NCI-H2196 (cell line): ENCODE results near the gene ADCY5.

ENCODE experiments used
- DNase-seq: peaks from one replicate; lab custom pipeline; 2025; ENCODE audit not compliant: unreplicated experiment; lab: John Stamatoyannopoulos, UW

ADCY5 gene

DNA sequence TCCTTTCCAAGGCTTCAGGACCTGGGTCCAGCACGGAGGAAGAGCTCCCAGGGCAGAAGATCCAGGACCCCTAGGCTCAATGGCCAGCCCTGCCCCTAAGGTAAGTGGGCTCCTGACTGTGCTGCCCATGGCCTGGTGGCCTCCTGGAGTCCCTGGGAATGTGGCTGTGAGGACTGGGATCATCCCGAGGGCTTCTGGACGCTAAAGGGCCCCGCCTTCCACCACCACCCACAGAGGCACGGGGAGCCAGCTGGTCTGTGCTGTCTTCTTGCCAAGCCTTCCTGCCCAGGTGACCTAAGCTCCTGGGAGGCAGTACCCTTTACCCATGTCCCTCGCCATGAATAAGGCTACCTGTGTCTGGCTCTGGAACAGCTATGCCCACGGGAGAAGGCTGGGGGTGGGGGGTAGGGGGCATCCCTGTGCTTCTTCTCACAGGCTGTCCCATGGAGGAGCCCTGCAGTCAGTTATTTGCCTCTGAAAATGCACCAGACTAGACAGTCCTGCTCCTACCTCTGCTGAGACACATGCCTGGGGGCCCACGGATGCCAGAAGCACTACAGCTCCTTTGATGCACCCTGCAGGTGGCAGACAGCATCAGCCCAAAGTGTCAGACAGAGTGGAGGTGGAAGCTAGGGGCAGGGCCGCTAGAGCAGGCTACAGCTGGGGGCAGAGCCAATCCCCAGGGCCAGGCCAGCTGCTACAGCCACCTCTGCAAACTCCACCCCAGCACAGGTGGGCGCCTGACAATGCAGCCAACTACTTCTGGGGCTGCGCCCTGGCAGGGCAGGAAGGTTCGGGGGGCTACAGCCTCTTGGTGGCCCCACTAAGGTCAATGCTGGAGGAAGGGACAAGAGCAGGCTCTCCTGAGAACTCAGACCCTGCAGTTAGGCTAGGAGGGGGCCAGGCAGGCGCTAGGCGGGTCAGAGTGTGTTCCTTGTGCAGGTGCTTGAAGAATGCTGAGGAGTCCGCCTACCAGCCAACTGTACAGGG is 156.3 kb downstream of the ADCY5 start:
- no peak for DNase-seq

GRCh38 chr3:123291404-123291803 is 157.5 kb downstream of the ADCY5 start:
- DNase-seq: no peak

- no peak for DNase-seq
These were observed 157.9 kb downstream of the ADCY5 start for GRCh38 chr3:123290962-123291361.

DNA sequence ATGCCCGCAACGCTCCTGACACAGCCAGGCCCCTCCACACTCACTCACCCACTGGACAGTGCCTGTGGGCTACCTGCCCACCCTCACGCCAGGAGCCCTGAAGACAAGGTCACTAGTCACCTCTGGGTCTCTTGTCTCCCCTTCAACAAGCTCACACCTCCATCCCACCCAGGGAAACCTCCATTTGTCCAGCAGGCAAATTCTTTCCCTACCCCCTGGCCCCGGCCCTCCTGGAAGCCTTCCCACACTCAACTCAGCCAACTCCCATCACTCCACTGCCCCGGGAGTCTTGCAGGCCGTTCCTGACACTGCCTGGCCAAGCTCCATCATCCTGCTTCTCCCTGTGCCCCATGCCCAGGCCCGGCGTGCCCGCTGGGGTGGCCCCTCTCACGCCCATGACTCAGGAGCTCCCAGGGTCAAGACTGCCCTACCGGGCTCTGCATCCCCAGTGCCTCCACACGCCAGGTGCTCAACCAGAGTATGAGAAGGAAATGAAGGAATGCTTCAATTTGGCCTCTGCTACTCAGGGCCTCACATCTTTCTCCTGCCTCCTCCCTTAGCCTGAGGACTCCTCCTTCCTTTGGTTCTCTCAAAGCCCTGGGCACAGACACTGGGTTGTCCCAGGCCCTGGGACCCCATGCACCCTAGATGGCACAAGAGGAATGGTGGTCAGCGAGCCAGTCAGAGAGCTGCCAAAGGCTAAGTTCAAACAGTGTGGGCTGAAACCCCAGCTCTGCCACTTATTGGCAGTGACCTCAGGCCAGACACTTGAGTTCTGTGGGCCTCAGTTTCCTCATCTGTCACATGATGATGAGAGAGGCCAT is 158.6 kb downstream of the ADCY5 start:
- DNase-seq: no peak

DNA sequence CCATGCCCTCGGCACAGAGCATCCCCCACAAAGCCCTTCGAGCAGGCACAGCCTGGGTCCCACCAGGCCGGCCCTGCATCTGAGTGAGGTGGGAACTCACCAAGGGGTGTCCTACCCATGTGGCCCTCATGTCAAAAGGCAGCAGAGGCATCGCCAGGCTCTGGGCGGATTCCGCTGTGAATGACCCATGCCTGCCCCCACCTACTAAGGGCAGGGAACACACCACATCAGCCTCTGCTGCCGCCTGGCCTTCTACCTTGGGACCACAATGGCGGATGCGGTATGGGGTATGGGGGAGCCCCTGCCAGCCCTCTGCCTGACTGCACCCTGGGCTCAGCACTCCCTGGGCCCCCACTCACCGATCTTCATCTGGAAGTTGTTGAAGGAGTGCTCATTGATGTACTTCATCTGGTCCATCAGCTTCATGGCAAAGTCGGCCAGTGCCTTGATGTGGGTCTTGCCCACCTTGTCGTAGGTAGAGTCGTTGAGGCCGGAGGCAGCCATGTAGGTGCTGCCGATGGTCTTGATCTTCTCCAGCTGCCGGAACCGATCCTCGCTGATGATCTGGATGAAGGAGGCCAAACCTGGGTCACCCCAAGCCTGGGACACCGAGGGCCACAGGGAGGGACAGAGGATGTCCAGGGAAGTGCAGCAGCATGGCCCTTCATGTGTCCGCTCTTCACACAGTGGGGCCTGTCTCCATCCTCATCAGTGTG is 159.3 kb downstream of the ADCY5 start:
- no peak for DNase-seq

- DNase-seq: no peak
These were observed 161.0 kb downstream of the ADCY5 start for GRCh38 chr3:123287962-123288302.

- no peak for DNase-seq
These were observed 161.6 kb downstream of the ADCY5 start for GRCh38 chr3:123287051-123287961.

GRCh38 chr3:123286308-123287023 is 162.4 kb downstream of the ADCY5 start:
- peak; percentile 44 for DNase-seq

DNA sequence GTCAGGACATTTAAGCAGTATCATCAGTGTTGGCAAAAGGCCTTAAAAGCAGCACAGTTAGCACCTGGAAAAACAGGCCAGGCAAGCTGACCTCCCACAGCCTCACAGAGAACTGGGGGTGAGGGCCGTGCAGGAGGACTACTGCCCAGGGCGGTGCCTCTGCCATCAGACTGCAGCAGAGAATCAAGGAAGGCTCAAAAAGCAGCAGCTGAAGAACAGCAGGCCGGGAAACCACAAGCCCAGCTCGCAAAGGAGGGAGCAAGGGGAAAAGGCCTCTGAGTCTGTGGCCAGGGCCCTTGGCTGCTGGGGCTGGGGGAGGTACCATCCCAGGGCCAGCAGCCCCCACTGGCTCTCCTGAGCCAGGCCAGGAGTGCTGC is 163.0 kb downstream of the ADCY5 start:
- no peak for DNase-seq

DNA sequence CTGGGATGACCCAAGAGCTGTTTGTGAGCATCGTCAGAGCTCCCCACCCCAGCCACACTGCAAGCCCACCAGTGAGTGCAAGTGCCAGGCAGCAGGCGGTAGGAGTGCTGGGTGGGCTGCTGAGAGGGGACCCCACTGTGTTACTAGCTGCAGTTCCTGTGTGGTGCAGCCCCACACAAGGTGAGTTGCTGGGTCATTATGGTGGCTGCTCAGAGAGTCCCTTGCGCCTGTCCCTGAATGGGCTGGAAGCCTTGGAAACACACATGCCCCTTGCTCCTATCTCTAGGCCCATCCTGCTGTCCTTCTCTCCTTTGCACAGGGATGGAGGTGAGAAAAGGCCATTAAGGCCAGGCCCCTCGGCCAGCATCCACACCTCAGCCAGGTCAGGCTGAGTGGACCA is 163.4 kb downstream of the ADCY5 start:
- DNase-seq: no peak

DNA sequence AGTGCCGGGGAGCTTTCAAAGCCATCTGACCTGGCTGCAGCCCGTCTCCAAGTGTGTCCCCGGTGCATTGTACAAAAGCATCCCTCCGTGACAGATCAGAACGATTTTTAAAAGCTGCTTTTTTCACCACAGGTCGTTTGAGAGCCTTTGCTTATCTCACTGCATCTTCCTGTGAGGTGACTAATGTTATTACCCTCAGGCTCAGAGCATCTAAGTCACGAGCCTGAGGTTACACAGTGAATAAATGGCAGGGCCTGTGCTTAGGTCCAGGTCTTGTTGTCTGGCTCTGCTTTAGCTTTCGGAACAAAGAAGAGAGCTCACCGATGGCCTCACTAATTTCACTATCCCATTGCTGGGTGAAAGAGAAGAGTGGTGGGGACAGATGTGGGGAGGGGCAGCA is 163.8 kb downstream of the ADCY5 start:
- DNase-seq: no peak

GRCh38 chr3:123284399-123285010 is 164.4 kb downstream of the ADCY5 start:
- no peak for DNase-seq

- DNase-seq: no peak
These were observed 165.1 kb downstream of the ADCY5 start for GRCh38 chr3:123283657-123284398.

GRCh38 chr3:123283074-123283473 is 165.8 kb downstream of the ADCY5 start:
- DNase-seq: no peak

DNA sequence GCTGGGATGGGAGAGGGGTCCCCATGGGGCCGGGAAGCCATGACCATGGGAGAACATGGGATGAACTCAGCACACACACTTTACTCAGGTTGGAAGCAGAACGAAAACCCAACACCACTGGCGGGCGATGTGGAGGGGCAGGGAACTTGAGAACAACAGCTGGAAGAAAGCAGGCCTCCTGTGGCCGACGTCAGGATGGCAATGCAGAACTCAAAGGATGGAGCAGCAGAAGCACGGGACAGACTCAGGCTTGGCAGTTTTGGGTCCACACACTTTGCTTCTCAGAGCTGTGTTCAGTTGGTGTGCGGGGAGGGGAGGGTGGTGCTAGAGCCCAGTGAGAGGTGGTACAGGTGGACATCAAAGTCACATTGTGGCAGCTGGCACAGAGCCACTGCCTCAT is 166.4 kb downstream of the ADCY5 start:
- DNase-seq: no peak

- no peak for DNase-seq
These were observed 167.0 kb downstream of the ADCY5 start for GRCh38 chr3:123281929-123282328.

DNA sequence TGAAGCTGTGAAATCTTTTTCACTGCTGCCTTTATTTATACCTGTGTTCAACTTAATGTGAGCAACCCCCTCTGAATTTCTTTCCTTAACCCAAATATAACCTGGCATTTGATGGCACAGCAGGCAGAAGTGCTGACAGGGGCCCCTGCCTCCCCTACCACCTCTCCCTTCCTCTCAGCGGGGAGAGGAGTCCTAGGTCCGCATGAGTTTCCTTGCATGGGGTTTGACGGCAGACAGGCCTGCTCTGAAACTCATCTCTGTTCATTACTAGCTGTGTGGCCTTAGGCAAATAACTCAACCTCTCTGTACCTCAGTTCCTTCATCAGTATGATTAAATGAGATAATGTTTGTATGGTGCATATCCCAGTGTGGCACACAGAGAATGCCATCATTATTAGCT is 167.5 kb downstream of the ADCY5 start:
- DNase-seq: no peak

DNA sequence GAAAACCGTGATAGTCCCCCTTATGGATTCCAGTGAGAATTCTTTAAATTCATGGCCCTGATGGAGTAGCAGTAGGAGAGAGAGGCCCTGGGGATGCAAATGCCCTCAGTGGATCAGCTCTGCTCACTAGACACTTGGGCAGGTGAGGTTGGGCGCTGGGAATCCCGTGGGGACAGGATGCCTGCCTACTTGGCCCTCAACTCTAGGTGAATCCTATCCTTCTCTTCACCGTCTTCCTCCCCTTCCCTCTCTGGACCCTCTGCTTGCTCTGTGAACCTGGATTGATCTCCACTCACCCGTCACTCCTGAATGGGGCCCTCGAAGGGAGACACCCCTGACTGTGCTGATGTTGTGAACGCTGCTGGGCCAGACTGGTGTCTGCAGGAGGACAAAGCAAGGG is 169.8 kb downstream of the ADCY5 start:
- no peak for DNase-seq

- DNase-seq: no peak
These were observed 170.4 kb downstream of the ADCY5 start for GRCh38 chr3:123278446-123278845.
